ENCODE data around the gene ADAM15. TPM values are rescaled to one million over a fixed set of nuclear protein-coding genes. Genes with fewer than 3 reads are reported as not detected.

ADAM15 gene, protein sequence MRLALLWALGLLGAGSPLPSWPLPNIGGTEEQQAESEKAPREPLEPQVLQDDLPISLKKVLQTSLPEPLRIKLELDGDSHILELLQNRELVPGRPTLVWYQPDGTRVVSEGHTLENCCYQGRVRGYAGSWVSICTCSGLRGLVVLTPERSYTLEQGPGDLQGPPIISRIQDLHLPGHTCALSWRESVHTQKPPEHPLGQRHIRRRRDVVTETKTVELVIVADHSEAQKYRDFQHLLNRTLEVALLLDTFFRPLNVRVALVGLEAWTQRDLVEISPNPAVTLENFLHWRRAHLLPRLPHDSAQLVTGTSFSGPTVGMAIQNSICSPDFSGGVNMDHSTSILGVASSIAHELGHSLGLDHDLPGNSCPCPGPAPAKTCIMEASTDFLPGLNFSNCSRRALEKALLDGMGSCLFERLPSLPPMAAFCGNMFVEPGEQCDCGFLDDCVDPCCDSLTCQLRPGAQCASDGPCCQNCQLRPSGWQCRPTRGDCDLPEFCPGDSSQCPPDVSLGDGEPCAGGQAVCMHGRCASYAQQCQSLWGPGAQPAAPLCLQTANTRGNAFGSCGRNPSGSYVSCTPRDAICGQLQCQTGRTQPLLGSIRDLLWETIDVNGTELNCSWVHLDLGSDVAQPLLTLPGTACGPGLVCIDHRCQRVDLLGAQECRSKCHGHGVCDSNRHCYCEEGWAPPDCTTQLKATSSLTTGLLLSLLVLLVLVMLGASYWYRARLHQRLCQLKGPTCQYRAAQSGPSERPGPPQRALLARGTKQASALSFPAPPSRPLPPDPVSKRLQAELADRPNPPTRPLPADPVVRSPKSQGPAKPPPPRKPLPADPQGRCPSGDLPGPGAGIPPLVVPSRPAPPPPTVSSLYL
- total RNA-seq (10 to 100 TPM; 30.3 to 33.8 TPM), total RNA-seq (34.3 to 54.7 reads per million in 2 donors)

DNA sequence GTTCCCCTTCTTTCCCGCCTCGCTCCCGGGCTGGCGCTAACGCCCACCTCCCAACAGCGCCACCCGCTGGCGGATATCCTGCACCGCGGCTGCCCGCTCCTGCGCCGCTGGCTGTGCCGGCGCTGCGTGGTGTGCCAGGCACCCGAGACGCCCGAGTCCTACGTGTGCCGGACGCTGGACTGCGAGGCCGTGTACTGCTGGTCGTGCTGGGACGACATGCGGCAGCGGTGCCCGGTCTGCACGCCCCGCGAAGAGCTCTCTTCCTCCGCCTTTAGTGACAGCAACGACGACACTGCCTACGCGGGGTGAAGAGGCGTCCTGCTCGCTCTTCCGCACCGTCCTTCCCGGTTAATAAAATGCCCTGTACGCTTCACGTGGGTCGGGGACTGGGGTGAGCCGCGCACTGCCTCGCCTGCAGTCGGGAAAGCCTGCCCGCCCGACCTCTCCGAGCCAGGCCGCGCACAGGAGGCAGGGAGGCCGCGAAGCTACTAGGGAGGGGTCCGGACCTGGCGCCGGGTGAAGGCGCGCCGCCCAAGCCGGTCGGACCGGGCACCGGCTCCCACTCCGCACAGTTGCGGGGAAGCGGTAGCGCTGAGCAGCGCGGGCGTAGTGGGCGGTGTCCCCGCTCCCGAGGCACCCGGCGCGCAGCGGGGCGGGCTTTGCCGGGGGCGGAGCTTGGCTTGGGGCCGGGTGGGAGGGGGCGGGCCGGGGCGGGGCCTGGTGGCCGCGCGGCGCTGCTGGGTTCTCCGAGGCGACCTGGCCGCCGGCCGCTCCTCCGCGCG, at the start of gene ADAM15:
Gene ADAM15 (plus strand): TSS at position 757 of the 782 bp plus-strand sequence. CDS start 71 bp downstream, outside the sequence.
- H3K27me3 Mint-ChIP-seq: no peaks in the 10 kb centered on the region
- peak within 1 kb of the TSS; percentile 91 for H3K4me3 Mint-ChIP-seq
- H3K9me3 ChIP-seq (ENCODE audit: control insufficient read depth, low read length, poor library complexity, severe bottlenecking): no peaks in the 10 kb centered on the region
- DNase-seq: peak; percentile 81 to 84 (median 82)
- H3K36me3 Mint-ChIP-seq (ENCODE audit: low read depth): no peaks in the 10 kb centered on the region
- H3K27ac Mint-ChIP-seq: peak within 1 kb of the TSS; percentile 70
- peak; percentile 84 for ATAC-seq
- peaks cover 27% of the 10 kb centered on the region for H3K4me1 Mint-ChIP-seq

DNA sequence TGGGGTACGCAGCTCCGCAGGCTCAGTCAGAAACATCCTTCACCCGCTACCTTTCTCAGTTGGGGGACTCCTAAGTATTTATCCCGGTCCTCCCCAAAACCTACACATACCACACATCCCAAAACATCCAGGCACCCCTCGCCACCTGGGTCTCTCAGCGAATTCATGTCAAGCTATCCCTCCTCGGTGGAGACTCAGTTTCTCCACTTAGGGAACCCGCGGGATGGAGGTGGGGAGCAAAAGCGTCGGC, 49.8 kb upstream of the ADAM15 start:
- DNase-seq (no peak), ATAC-seq (no peak)
- H3K4me1 Mint-ChIP-seq: peaks cover 50% of the 10 kb centered on the region

DNA sequence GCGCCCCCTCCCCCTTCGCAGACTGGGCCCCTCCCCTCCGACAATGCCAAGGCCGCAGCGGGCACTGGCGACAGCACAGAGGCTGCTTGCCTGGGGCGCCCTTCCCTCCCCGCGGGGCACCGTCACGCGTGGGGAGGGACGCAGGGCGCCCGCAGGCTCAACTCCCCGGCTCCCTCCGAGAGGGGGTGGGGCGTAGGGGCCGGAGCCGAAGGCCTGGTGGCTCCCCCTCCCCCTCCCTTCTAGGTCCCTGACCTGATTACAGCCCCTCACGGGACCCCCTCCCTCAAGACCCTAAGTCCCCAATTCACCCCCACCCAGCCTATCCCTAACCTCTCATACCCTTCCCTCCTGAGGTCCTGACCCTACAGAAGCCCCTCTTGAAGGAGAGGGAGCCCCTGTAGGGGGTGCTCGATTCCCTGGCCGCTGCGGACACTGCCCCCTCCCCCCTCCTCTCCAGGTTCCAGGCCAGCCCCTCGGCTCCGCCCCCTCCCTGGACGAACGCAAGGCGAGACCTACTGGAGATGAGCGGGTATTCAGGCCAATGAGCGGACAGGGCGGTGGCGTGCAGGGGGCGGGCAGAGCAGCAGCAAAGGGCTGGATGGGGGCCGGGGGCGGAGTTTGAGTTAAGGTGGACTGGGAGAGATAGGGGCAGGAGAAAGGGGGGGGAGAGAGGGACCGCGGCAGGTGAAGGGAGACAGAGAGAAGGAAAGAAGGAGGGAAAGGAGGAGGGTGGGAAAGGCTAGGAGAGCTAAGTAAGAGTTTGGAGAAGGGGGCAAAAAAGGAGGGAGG, 49.2 kb upstream of the ADAM15 start:
- peak overlapping the region; percentile 96 for H3K27ac Mint-ChIP-seq
- DNase-seq: peak; percentile 94 to 96 (median 95)
- peak; percentile 81 for ATAC-seq
- H3K27me3 Mint-ChIP-seq: no peaks in the 10 kb centered on the region
- peaks cover 55% of the 10 kb centered on the region for H3K4me1 Mint-ChIP-seq
- peak overlapping the region; percentile 99 for H3K4me3 Mint-ChIP-seq
- H3K9me3 ChIP-seq (ENCODE audit: control insufficient read depth, low read length, poor library complexity, severe bottlenecking): no peaks in the 10 kb centered on the region
- peaks cover 3% of the 10 kb centered on the region for H3K36me3 Mint-ChIP-seq (ENCODE audit: low read depth)

More for the DNA sequence above, 49.8 kb upstream of the ADAM15 start:
- Mint-ChIP-seq H3K4me3 (peak overlapping the region; percentile 99), H3K27me3 (no peaks in the 10 kb centered on the region), H3K27ac (peak overlapping the region; percentile 96), H3K36me3 (ENCODE audit: low read depth) (peaks cover 3% of the 10 kb centered on the region)
- no peaks in the 10 kb centered on the region for H3K9me3 ChIP-seq (ENCODE audit: control insufficient read depth, low read length, poor library complexity, severe bottlenecking)

DNA sequence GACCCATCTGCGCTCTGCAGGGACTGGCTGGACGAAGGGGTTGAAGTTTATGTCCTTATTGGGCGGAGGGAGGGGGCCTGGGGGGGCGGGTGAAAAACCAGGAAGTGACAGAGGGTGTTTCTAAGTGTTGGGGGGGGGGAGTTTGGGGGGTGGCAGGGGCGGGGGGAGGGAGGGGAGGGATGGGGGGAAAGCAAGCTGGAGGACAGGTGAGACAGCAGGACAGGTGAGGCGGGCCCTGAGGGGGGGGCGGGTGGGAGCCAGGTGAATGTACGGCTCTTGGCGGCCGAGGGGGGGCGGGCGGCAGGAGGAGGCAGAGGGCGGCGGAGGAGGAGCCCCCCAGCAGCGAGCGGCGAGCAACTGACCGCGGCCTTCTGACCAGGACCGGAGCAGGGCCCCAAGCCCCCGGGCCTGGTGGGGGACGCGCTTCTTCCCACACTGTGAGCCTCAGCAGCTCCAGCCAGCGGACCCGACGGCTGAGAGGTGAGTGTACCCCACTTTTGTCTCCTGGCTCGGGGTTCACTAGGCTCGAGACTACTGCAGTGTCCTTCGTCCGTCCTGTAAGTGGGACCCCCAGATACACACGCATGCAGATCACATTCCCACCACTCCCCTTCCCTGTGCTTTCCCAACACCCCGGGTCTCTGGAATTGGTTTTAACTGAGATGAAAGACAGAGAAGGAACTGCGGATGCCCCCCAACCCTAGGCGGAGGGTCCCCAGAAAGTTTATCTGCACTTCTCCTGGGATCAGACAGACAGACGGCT, 48.5 kb upstream of the ADAM15 start, which contains the start of gene ZBTB7B:
Gene ZBTB7B (plus strand): TSS at position 339 of the 763 bp plus-strand sequence. CDS start 11,859 bp downstream, outside the sequence.
- H3K4me1 Mint-ChIP-seq: peaks cover 52% of the 10 kb centered on the region
- H3K27ac Mint-ChIP-seq: peak within 1 kb of the TSS; percentile 96
- peaks cover 3% of the 10 kb centered on the region for H3K36me3 Mint-ChIP-seq (ENCODE audit: low read depth)
- H3K27me3 Mint-ChIP-seq: no peaks in the 10 kb centered on the region
- peak within 1 kb of the TSS; percentile 99 for H3K4me3 Mint-ChIP-seq
- no peaks in the 10 kb centered on the region for H3K9me3 ChIP-seq (ENCODE audit: control insufficient read depth, low read length, poor library complexity, severe bottlenecking)
- ATAC-seq (peak; percentile 2), DNase-seq (peak in 1 of 3 donors; percentile 12)

DNA sequence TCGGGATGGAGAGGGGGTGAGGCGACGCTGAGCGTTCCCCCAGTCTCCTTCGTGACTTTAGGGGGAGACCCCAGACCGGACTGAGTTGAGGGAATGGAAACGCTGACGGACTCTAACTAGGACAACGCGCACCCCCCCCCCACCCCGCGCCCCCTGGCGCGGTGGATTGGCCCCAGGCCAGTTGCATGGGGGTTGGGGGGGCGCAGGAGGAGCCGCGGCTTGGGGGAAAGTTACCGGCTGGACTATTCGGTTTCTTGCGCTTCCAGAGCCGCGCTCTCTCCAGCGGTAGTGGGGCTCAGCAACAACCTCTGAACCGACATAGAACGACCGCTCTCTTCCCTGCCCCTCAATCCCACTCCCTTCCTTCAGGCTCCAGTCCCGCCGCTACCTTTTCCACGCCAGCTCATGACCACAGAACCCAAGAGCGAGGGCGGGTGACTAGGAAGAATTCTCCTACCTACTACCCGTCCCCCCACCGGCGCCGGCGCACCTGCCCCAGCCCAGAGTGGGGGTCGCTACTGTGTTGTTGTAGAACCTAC, 47.8 kb upstream of the ADAM15 start:
- Mint-ChIP-seq H3K27ac (peak overlapping the region; percentile 96), H3K27me3 (no peaks in the 10 kb centered on the region), H3K4me1 (peaks cover 48% of the 10 kb centered on the region)

DNA sequence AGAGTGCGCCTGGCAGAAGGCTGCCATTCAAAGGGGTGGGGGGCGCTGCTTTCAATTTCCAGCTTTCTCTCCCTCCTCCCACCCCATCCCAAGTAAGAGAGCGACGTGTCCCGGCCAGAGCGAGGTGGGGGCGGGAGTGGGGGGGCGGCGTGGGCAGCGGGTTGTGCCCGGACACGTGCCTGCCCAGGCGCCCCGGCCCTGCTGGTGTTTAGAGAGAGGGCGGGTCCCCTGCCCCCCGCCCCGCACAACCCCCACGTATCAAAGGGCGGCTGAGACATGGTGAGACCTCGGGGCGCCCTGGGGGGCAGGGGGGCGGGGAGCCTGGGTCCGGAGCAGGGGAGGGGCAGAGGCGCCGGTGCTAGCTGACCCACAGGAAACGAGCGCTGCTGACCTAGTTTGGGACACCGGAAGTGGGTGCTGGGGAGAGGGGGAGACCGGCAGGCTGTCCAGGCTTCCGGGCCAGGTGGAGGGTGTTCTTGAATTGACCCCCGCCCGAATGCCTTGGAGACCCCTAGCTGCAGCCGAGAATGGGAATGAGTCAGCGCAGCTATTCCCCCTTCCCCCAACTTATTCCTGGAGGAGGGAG, 47.3 kb upstream of the ADAM15 start:
- ATAC-seq (no peak), DNase-seq (no peak)
- Mint-ChIP-seq H3K27me3 (no peaks in the 10 kb centered on the region), H3K4me3 (peak overlapping the region; percentile 99), H3K36me3 (ENCODE audit: low read depth) (peaks cover 4% of the 10 kb centered on the region), H3K4me1 (peaks cover 49% of the 10 kb centered on the region), H3K27ac (peak overlapping the region; percentile 96)
- no peaks in the 10 kb centered on the region for H3K9me3 ChIP-seq (ENCODE audit: control insufficient read depth, low read length, poor library complexity, severe bottlenecking)

More for the DNA sequence above, 47.8 kb upstream of the ADAM15 start:
- H3K9me3 ChIP-seq (ENCODE audit: control insufficient read depth, low read length, poor library complexity, severe bottlenecking): no peaks in the 10 kb centered on the region
- no peak for DNase-seq
- ATAC-seq: no peak
- Mint-ChIP-seq H3K36me3 (ENCODE audit: low read depth) (peaks cover 3% of the 10 kb centered on the region), H3K4me3 (peak overlapping the region; percentile 99)

DNA sequence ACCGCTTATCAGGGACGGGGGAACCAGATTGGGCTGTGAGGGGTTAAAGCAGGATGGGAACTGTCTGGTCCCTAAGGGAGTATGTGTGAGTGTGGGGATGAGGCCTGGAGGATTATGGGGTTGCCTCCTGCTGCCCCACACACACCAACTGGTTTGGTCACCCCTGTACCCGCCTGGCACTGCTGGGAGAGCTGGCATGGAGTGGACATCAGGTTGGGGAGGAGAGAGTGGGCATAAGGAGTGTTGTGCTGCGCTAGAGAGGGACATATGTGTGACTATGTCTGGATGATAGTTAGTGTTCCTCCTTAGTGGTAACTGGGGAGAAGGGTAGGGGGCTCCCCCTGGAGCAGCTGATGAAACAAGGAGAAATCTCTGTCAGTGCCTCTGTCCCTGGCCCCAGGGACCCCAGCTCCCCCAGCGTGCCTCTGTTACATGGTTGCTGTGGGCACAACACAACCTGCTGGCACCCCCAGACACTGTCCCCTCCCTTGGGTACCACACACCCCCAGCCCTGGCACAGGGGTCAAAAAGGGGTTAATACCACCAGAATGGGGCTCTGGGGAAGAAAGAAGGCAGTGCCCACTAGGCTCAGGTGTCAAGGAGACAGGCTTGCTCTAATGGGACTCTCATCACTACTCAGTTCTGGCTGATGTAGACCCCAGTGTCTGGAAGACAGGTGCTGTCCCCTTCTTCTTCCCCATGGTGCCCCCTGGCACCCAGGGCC, 46.6 kb upstream of the ADAM15 start:
- ATAC-seq (no peak), DNase-seq (no peak)
- Mint-ChIP-seq H3K4me3 (peak overlapping the region; percentile 99), H3K27me3 (no peaks in the 10 kb centered on the region), H3K27ac (peak overlapping the region; percentile 96), H3K4me1 (peaks cover 47% of the 10 kb centered on the region), H3K36me3 (ENCODE audit: low read depth) (peaks cover 6% of the 10 kb centered on the region)
- no peaks in the 10 kb centered on the region for H3K9me3 ChIP-seq (ENCODE audit: control insufficient read depth, low read length, poor library complexity, severe bottlenecking)

DNA sequence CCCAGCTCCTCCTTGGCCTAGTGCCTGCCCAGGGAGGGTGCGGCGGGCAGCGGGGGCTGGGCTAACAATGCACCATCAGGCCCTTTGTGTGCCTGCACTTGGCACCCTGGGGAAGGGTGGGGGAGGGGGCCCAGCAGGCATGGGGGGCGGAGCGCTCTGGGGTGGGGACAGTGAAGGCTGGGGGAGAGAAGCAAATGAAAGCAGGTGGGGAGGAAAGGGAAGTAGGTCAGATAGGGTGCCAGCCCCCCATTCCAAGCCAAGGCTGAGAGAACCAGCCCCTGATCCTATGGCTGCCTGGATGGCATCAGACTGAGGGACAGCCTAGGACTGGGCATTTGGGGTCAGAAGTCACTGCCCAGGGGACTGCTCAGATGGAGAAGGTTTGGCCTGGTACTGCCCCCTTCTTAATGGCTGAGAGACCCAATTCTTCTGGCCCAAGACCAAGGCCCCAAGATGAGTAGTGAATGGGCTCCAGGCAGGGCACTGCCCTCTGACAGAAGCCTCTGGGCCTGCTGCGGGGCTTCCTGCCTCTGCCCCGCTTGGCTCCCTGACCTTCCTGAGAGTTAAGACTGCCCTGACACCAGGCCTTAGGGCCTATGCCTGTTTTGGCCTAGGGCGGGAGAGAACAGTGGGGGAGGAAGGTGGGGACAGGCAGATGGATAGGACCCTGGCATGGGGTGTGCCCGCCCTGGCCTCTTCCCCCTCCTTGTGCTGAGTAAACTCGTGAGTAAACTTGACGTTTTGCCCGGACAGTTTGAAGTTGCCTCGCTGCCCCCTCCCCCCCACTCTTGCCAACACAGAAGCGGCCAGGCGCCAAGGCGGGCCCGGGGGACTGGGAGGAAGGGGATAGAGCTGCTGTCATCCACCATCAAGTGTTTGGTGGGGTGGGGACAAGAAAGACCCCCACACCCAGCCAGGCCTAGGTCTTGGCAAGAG, 45.8 kb upstream of the ADAM15 start:
- no peaks in the 10 kb centered on the region for H3K9me3 ChIP-seq (ENCODE audit: control insufficient read depth, low read length, poor library complexity, severe bottlenecking)
- Mint-ChIP-seq H3K27ac (peak overlapping the region; percentile 96), H3K4me1 (peaks cover 48% of the 10 kb centered on the region), H3K36me3 (ENCODE audit: low read depth) (peaks cover 10% of the 10 kb centered on the region), H3K4me3 (peak overlapping the region; percentile 99), H3K27me3 (no peaks in the 10 kb centered on the region)
- ATAC-seq (no peak), DNase-seq (peak in 1 of 3 donors; percentile 37)

DNA sequence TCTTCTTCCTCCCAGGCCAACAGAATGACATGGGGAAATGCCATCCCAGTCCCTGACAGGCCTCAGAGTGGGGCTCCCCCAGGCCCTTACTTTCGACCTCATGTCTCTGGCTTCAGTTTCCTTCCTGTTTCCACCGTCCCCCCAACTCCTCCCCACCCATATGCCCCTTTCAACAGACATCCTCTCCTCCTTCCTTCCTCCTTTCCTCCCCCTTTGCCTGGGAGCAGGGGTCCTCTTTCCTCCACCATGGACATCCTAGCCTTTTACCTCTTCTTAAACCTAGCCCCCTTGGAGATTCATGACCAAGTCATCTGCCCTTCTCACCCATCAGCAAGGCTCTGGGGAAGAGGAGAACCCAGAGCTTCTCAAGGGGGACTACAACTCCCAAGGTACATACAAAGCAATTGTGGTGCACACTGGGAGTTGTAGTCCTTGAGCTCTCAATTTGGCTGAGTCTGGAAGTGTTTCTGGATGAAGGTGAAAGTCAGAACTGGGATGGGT, 44.5 kb upstream of the ADAM15 start:
- Mint-ChIP-seq H3K4me1 (peaks cover 54% of the 10 kb centered on the region), H3K36me3 (ENCODE audit: low read depth) (peaks cover 10% of the 10 kb centered on the region), H3K4me3 (peak overlapping the region; percentile 78), H3K27ac (peak overlapping the region; percentile 96), H3K27me3 (no peaks in the 10 kb centered on the region)
- H3K9me3 ChIP-seq (ENCODE audit: control insufficient read depth, low read length, poor library complexity, severe bottlenecking): no peaks in the 10 kb centered on the region
- ATAC-seq (peak; percentile 44), DNase-seq (no peak)

DNA sequence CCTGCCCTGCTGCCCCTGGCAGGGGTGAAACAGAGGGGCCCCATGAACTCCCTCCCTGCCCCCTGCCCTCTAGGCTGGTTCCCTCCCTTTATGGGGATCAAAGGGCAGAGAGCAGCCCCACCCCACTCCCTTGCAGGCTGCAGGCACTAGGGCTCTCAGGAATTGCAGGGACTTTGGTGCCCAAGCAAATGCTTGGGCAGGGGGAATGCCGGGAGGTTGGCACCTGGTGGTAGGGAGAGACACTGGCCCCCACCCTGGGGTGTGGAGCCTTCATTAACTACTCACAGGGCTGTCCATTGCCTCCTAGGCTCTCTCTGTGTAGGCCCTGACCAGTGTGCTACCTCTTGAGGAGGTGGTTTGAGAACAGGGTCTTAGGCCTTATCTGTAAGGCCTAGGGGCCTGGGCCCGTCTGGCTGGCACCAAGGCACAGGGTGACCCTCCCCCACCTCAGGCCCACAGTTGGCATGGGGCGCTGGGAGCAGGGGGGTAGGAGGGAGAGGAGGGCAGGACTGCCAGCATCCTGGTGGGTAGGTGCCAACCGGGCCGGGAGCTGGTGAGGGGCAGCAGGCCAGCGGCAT, 43.8 kb upstream of the ADAM15 start:
- Mint-ChIP-seq H3K27me3 (no peaks in the 10 kb centered on the region), H3K4me3 (peak overlapping the region; percentile 98), H3K4me1 (peaks cover 58% of the 10 kb centered on the region), H3K36me3 (ENCODE audit: low read depth) (peaks cover 10% of the 10 kb centered on the region), H3K27ac (peak overlapping the region; percentile 96)
- ATAC-seq: no peak
- no peak for DNase-seq
- H3K9me3 ChIP-seq (ENCODE audit: control insufficient read depth, low read length, poor library complexity, severe bottlenecking): no peaks in the 10 kb centered on the region

All from T-helper 17 cell (primary cell).